ENCODE data around the gene UMAD1. TPM values are rescaled to one million over a fixed set of nuclear protein-coding genes. Genes with fewer than 3 reads are reported as not detected.

The UMAD1 gene
- total RNA-seq, 4 donors from 2014 or later, result 5.6 to 13.2 (median 12.1) TPM

DNA sequence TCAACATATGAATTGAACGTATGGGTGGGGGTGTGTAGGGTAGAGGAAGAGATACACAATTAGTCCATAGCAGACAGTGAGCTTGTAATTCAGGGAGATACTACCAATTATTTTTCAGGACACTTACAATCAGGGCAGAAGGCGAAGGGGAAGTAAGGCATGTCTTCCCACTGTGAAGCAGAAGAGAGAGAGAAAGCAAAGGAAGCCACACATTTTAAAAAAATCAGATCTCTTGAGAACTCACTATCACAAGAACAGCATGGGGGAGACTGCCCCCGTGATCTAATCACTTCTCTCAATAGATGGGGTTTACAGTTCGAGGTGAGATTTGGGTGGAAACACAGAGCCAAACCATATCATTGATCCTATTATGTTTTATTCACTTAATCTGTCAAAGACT, 194.2 kb downstream of the UMAD1 start:
- ATAC-seq (ENCODE audit: low FRiP score) (no peak), DNase-seq (ENCODE audit: low spot score) (no peak)
- TF ChIP-seq, protein P1, sequence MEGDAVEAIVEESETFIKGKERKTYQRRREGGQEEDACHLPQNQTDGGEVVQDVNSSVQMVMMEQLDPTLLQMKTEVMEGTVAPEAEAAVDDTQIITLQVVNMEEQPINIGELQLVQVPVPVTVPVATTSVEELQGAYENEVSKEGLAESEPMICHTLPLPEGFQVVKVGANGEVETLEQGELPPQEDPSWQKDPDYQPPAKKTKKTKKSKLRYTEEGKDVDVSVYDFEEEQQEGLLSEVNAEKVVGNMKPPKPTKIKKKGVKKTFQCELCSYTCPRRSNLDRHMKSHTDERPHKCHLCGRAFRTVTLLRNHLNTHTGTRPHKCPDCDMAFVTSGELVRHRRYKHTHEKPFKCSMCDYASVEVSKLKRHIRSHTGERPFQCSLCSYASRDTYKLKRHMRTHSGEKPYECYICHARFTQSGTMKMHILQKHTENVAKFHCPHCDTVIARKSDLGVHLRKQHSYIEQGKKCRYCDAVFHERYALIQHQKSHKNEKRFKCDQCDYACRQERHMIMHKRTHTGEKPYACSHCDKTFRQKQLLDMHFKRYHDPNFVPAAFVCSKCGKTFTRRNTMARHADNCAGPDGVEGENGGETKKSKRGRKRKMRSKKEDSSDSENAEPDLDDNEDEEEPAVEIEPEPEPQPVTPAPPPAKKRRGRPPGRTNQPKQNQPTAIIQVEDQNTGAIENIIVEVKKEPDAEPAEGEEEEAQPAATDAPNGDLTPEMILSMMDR (IDR thresholded peaks at IDR 0.05), result no peak

DNA sequence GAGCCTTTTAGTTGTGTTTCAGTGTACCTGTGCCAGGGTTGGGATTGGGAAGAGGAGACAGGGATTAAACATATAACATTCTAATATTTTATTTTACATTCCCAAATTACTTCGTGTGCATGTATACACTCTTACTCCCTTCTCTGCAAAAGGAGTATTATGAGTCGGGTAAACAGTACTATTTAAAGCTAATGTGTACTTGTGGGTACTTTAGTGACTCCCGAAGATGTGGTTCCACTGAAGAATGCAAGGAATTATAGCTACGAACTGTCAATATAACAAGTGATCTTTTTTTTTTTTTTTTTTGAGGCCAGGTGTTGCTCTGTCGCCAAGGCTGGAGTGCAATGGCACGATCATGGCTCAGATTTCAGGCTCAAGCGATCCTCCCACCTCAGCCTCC, 200.5 kb downstream of the UMAD1 start:
- TF ChIP-seq, protein P1 (IDR thresholded peaks at IDR 0.05), result no peak
- ATAC-seq (ENCODE audit: low FRiP score), result no peak
- no peak for DNase-seq (ENCODE audit: low spot score)

DNA sequence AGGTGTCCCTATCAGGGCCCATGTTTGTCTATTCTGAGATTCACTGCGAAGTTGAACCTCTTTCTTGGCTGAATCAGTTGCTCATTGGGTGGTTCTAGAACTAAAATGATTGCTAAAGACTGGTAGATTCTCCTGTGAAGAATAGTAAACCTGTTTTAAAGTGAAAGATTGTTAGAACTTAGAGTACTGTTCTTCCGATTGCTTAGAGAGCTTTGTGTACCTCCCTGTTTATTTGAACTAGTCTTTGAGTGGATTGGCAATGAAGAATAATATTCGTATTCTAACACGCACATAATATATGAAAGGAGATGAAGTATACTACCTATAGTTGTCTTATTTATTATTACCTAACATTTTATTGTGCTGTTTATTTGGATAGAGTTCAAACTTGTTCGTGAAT, 202.7 kb downstream of the UMAD1 start:
- ATAC-seq (ENCODE audit: low FRiP score) (no peak), DNase-seq (ENCODE audit: low spot score) (no peak)
- TF ChIP-seq, protein P1 (IDR thresholded peaks at IDR 0.05), result no peak

DNA sequence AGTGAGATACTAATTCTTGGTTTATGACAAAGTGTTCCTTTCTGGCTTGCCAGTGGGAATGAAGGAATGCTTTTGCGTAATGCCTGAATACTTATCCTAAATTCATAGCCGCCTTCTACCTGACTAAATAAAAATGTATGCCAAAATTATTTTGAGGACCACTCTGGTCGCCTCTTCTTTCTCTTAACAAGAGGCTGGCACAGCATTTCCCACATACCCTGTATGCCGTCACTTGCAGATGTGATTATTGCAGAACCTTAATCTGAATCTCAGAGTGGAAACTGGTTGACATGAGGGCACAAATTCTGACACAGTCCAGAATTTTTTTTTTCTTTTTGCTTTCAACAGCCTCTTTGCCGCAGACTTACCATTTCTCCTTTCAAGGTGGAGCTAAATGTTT, 203.4 kb downstream of the UMAD1 start:
- TF ChIP-seq, protein P1 (IDR thresholded peaks at IDR 0.05), result no peak
- no peak for ATAC-seq (ENCODE audit: low FRiP score)
- DNase-seq (ENCODE audit: low spot score), result no peak

DNA sequence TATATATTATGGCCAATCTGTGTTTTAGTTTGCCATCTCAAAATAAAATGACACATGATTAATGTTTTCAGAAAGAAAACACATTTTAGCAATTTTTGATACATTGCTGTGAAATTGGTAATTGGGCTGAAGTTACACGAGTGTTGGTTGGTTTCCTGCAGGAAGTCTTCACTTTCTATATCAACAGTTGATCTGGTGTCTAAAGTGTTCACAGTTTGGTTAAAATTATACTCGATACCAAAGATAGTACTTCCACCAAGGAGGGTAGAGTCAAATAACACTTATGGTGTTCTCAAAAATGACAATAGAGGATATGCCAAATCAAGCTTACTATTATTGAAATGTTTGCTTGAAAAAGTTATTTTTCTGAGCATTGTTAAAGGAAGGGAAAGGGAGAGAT, 207.7 kb downstream of the UMAD1 start:
- TF ChIP-seq, protein P1 (IDR thresholded peaks at IDR 0.05), result no peak
- DNase-seq (ENCODE audit: low spot score) (no peak), ATAC-seq (ENCODE audit: low FRiP score) (no peak)

GRCh38 chr7:7848892-7849291, 208.3 kb downstream of the UMAD1 start:
- DNase-seq (ENCODE audit: low spot score), result no peak
- TF ChIP-seq, protein P1 (IDR thresholded peaks at IDR 0.05), result no peak
- no peak for ATAC-seq (ENCODE audit: low FRiP score)

- TF ChIP-seq, protein P1 (IDR thresholded peaks at IDR 0.05), result no peak
- DNase-seq (ENCODE audit: low spot score), result no peak
- no peak for ATAC-seq (ENCODE audit: low FRiP score)
Observed at GRCh38 chr7:7850150-7850549, 209.6 kb downstream of the UMAD1 start.
